ENCODE measurements around the gene ATP2C2. TPM values are rescaled to one million over a fixed set of nuclear protein-coding genes. Genes with fewer than 3 reads are reported as not detected.

The ATP2C2 gene
- total and polyA plus RNA-seq, 2 of the 8 experiments (the other 6 are each of a cell fraction or from before 2014, with no cell fraction given): 1.2 to 2.8 TPM

- Histone ChIP-seq H3K4me1 (replicated peaks in 1 of 4; ENCODE audit: control insufficient read depth in 3 of 4, insufficient read depth in 4 of 4, low read length in 3 of 4) (no peaks in the 10 kb centered on the region), H3K4ac (replicated peaks; ENCODE audit: insufficient read length, low read depth, low read length) (no peak overlapping the region), H3K4me3 (ENCODE audit: extremely low read depth in 1 of 4, insufficient read depth in 2 of 4, low read depth in 3 of 4, low read length in 4 of 4) (no peak overlapping the region), H2BK20ac (ENCODE audit: low read length) (no peak overlapping the region), H2BK5ac (ENCODE audit: low read depth, low read length) (no peak overlapping the region), H2BK15ac (ENCODE audit: low read length) (no peak overlapping the region), H3K27me3 (replicated peaks in 1 of 4; ENCODE audit: control insufficient read depth in 3 of 4, extremely low read depth in 1 of 4, insufficient read depth in 3 of 4, low read length in 3 of 4) (no peaks in the 10 kb centered on the region), H3K9me3 (ENCODE audit: insufficient read depth in 2 of 2, low read depth in 1 of 2, low read length in 1 of 2) (peaks cover 9 to 12% of the 10 kb centered on the region in 2 experiments), H3K79me2 (ENCODE audit: control insufficient read depth in 1 of 2, insufficient read depth in 2 of 2, low read length in 2 of 2) (no peaks in the 10 kb centered on the region), H4K5ac (ENCODE audit: insufficient read length, low read depth, low read length) (no peak overlapping the region), H3K18ac (ENCODE audit: extremely low read depth, low read length) (no peak overlapping the region), H3K79me1 (ENCODE audit: low read depth, low read length) (no peaks in the 10 kb centered on the region), H2BK120ac (replicated peaks; ENCODE audit: low read depth, low read length) (no peak overlapping the region), H3K14ac (ENCODE audit: insufficient read length) (no peak overlapping the region), H2BK12ac (ENCODE audit: low read depth, low read length) (no peak overlapping the region), H4K8ac (ENCODE audit: extremely low read depth, insufficient read depth, low read length) (no peak overlapping the region), H4K20me1 (replicated peaks in 1 of 2; ENCODE audit: control insufficient read depth in 1 of 2, insufficient read depth in 2 of 2, low read length in 2 of 2) (no peaks in the 10 kb centered on the region), H3K9ac (replicated peaks in 1 of 4; ENCODE audit: extremely low read depth in 1 of 4, low read depth in 3 of 4, low read length in 3 of 4) (no peak overlapping the region), H3K56ac (replicated peaks; ENCODE audit: insufficient read length, low read depth, low read length) (no peak overlapping the region), H3K23ac (ENCODE audit: insufficient read length) (no peak overlapping the region), H2AK5ac (ENCODE audit: low read depth, low read length) (no peak overlapping the region), H3K4me2 (ENCODE audit: insufficient read depth in 1 of 2, low read depth in 2 of 2, low read length in 2 of 2) (no peak overlapping the region), H3K23me2 (ENCODE audit: low read depth, low read length) (no peaks in the 10 kb centered on the region), H2AFZ (ENCODE audit: low read length) (no peak overlapping the region), H3K27ac (ENCODE audit: low read depth, low read length) (no peak overlapping the region), H3K36me3 (ENCODE audit: control insufficient read depth in 2 of 4, insufficient read depth in 4 of 4, low read length in 3 of 4) (peaks cover 0 to 24% (median 11%) of the 10 kb centered on the region in 4 experiments; a peak in 6 of 8 replicates), H4K91ac (replicated peaks; ENCODE audit: insufficient read length, low read length) (no peak overlapping the region)
- FAIRE-seq: no peak
- WGBS, 2 experiments (ENCODE audit: extremely low coverage in 1 of 2, insufficient coverage in 1 of 2, insufficient read length in 1 of 2, insufficient replicate concordance in 2 of 2, low coverage in 1 of 2, low lambda C conversion rate in 2 of 2, missing lambda C conversion rate in 1 of 2): 81% methylated on average over 8 of the region's 8 CpGs; no CpG with 5 or more reads in 1 of the 2 experiments
- no peak for TF ChIP-seq CEBPB (IDR thresholded peaks at IDR 0.05; ENCODE audit: low read depth, low read length)
- TF ChIP-seq SUZ12 (IDR thresholded peaks at IDR 0.05; ENCODE audit: low read length): no peak
- no peak for TF ChIP-seq TEAD4 (IDR thresholded peaks at IDR 0.05; ENCODE audit: low read depth, low read length)
- no peak for TF ChIP-seq SIRT6 (IDR thresholded peaks at IDR 0.05; ENCODE audit: low read length)
- TF ChIP-seq SP1 (IDR thresholded peaks at IDR 0.05; ENCODE audit: low read depth, low read length): no peak
- no peak for TF ChIP-seq MAFK (IDR thresholded peaks at IDR 0.05; ENCODE audit: low read depth, low read length)
- TF ChIP-seq, protein P1, sequence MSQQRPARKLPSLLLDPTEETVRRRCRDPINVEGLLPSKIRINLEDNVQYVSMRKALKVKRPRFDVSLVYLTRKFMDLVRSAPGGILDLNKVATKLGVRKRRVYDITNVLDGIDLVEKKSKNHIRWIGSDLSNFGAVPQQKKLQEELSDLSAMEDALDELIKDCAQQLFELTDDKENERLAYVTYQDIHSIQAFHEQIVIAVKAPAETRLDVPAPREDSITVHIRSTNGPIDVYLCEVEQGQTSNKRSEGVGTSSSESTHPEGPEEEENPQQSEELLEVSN (IDR thresholded peaks at IDR 0.05): no peak
- no peak for TF ChIP-seq KDM4A (IDR thresholded peaks at IDR 0.05; ENCODE audit: low read depth, low read length, severe bottlenecking)
- TF ChIP-seq JUND (IDR thresholded peaks at IDR 0.05; ENCODE audit: low read length): no peak
- TF ChIP-seq USF2 (IDR thresholded peaks at IDR 0.05; ENCODE audit: low read length): no peak
- TF ChIP-seq CHD2 (IDR thresholded peaks at IDR 0.05; ENCODE audit: low read length): no peak
- CTCF ChIA-PET (ENCODE audit: partially characterized antibody): interaction anchor here (0.6 to 1.8 kb wide), 5 partner anchors 17 to 237 kb away, joined by 3 to 7 read pairs (median 4); no protein-coding TSS in a partner anchor
- peak in 1 of 2 experiments; percentile 26 for DNase-seq (ENCODE audit: low read depth in 1 of 2, low spot score in 2 of 2)
- POLR2A ChIA-PET (ENCODE audit: partially characterized antibody): interaction anchor here (0.6 to 1.1 kb wide), 3 partner anchors 27 to 749 kb away, joined by 3 read pairs; no protein-coding TSS in a partner anchor
These were observed 120.8 kb downstream of the ATP2C2 start for GRCh38 chr16:84489131-84489530.

Measured in H1 (cell line).